DMS53 (cell line): ENCODE measurements around the gene POLR3H.
"Not testable (repeated sequence)": the region's sequence is repeated elsewhere in the genome, so short reads cannot be mapped to it uniquely, and the experiment has no call there.

ENCODE experiments used
- DNase-seq: peaks from one replicate; lab custom pipeline; 2025; lab: John Stamatoyannopoulos, UW

The POLR3H gene

DNA sequence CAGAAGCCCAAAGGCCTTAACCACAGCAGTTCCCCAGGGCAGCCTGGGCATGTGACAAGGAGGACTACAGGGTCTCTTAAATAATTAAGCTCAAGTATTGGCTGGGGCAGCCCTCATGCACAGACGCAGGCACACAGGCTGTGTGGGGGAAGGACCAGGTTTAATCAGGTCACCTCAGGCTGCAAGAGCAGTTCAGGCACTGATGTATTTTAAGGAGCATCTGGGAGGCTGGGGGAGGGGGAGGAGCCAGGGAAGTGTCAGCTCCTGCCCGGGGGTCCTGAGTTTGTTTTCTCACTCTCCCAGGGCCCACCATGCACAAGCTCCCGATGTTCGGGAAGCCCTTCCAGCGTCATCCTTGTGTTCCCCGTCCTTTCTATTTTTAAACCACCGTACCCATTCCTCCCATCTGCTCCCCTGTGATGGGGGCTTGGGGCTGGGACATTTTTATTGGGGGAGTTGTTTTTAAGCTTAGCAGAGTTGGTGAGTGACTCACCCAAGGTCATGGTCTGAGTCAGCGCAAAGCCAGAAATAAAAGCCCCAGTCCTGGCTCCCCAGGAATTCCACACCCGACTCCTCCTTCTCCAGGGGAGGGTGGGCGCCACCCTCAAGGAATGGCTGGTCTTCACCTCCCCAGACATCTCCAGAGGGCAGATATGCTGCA lies 18.9 kb upstream of the POLR3H start:
- no peak for DNase-seq

DNA sequence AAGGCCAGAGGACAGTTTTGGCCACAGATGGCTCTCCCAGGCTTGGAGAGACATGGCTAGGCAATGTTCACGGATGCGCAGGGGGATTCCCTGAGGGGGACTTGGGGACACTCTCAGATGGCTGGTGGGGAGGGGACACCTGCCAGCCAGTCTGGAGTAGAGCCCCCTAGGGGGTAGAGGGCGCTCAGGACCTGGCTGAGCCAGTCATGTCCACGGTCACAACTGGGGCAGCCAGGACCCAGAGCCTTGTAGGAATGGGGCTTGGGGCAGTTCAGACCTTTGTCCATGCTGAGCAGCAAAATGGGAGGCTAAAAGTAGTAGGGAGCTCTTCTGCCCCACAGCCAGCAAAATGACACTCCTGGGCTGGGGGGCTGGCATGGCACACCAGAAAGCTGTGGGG lies 18.2 kb upstream of the POLR3H start:
- DNase-seq = no peak

DNA sequence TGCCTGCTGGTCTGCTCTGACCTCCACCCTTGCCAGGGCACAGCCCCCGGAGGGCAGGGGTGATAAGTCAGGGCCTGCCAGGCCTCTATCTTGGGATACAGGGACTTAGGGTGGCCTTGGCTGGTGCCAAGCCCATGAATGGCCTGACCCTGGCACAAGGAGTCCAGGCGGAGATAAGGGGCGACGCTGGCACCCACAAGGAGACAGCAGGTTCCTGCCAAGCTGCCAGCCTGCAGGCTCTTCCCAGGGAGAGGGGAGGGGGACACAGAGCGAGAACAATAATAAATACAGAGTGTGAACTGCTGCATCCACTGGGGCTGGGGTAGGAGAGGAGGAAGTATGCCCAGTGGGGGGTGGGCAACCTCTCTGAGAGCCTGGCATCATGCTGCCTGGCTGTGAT lies 17.5 kb upstream of the POLR3H start:
- DNase-seq = no peak

DNA sequence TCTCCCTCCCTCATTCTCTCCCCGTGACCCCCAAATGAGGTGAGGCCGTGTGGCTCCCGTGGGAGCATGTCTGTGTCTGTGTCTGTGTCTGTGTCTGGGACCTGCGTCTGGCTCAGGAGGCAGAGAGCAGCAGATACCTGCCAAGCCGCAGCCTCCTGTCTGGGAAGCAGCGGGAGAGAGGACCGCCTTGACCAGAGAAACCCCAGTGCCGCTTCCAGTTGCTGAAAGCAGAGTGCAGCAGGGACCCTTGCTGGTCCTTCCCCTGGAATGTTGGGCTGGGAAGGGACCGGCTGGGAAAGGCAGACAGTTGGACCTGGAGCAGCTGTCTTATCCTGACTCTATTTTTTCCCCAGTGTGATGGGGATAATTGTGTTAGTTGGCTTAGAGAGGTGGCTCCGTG lies 17.1 kb upstream of the POLR3H start:
- no peak for DNase-seq

DNA sequence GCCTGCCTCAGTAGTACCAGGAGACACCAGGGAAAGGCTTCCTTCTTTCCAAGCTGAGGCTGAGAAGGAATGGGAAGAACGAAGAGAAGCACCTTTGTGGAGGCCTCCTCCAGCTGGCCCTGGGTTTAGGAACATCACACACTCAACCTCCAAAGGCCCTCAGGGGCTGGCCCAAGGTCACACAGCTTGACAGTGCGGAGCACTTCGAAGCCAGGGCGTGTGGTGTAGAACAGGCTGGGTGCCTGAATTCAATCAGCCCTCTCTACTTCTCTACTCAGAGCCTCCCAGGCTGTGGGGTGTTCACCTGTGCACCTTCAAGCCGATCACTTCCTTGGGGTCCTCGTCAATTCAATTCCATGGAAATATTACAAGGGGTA lies 15.8 kb upstream of the POLR3H start:
- no peak for DNase-seq

DNA sequence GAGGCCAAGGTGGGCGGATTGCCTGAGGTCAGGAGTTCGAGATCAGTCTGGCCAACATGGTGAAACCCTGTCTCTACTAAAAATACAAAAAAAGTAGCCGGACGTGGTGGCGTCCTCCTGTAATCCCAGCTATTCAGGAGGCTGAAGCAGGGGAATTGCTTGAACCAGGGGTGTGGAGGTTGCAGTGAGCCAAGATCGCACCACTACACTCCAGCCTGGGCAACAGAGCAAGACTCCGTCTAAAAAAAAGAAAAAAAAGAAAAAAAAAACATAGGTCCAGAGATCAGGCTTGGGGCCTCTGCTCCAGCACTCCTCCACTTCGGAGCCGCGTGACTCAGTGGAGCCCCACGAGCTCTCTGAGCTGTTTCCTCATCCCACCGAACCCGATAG lies 14.0 kb upstream of the POLR3H start:
- DNase-seq = not testable (repeated sequence)

DNA sequence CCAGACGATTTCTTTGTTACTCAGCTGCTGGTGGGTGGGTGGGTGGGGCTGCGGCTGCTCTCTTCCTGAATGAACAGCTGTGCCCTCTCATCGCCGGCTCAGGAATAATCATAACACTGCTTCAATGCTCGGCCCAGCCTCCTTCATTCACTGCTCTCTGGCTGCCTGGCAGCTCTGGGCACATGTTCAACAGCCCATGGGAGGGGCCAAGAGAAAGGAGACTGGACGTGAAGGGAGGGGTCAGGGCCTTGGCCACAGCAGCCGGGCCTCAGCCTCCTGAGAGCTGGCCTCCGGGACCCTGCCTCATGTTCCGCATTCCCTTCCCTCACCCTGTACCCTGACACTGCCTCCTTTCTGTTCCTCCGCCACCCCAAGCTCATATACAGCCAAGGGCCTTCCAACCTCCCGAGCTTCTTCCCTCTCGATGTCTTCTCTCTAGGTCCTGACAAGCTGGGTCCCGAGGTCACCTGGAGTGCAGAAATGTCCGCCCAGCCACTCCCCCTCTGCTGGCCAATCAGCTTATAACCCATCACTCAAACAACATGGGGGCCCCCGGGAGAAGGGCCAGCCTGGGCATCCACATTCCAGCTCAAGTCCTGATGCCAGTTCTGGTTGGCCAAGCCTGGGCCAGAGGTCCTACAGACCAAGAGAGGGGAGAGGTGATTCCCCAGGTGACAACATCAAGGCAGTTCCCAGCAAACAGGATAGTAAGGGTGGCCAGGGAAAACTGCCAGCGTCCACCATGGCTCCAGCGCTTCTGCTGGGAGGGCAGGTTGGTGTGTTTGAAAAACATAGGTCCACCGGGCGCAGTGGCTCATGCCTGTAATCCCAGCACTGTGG lies 13.4 kb upstream of the POLR3H start:
- no peak for DNase-seq

DNA sequence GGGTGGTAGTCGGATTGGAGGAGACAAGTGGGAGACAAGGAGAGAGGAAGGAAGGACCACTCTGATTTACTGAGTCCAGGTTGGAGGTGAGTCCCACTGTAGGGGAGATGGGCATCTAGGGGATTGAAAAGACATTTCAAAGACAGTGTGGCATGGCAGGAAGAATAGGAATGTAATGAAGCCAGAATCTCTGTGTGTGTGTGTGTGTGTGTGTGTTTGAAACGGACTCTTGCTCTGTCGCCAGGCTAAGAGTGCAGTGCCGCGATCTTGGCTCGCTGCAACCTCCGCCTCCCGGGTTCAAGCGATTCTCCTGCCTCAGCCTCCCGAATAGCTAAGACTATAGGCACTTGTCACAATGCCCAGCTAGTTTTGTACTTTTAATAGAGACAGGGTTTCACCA lies 12.3 kb upstream of the POLR3H start:
- no peak for DNase-seq

DNA sequence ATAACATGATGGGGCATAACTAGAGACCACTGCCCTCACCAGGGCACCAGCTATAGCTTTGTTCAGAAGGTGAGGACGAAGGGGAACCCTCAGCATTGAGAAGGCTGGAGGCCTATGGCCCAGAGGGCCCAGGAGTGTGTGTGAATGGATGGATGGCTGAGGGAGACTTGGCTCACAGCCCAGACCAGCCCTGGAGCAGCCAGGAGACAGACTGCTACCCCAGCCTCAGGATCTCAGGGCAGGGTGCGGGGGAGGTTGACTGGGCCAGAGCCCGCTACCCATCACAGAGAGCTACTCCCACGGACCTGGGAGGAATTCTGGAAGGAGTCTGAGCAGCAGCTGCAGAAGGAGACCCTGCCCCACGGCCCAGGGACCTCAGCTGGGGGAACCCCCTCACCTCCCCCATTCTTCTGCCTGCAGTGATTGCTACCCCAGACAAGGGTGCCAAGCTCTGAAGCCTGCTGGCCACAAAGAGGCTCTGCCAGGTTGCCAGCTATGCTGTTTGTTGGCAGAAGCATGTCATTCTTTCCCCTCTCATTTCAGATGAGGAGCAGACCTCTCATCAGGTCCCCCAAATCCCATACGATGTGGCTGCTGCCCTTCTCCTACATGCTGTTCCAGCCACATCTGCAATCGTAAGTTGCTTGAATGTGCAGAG lies 11.2 kb upstream of the POLR3H start:
- no peak for DNase-seq

DNA sequence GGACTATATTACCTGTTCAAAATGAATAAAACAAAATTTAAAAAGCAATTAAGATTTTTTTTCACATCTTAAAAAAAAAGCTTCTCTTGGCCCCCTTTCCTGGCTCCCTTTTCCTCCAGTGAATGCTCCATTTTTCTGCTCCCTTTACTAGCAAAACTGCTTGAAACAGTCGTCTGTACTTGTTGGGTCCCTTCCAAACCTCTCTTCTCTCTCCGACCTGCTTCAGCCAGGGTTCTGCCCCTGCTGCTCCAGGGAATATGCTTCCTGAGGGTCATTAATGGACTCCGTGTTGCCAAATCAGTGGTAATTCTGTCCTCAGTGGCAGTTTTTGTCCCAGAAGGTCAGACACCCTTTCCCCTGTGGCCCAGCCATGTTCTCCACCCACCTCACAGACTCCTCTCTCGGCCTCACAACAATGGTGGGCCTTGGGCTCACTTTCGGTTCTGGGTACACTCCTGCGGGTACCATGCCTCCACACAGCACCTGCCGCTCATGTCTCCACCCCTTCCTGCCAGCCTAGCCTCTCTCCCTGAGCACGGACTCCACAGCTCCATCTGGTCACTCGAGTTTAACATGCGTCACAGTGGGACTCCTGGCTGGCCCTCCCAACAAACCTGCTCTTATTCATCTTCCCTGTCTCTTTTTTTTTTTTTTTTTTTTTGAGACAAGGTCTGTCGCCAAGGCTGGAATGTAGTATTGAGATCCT lies 7.8 kb upstream of the POLR3H start:
- DNase-seq = peak; percentile 59

DNA sequence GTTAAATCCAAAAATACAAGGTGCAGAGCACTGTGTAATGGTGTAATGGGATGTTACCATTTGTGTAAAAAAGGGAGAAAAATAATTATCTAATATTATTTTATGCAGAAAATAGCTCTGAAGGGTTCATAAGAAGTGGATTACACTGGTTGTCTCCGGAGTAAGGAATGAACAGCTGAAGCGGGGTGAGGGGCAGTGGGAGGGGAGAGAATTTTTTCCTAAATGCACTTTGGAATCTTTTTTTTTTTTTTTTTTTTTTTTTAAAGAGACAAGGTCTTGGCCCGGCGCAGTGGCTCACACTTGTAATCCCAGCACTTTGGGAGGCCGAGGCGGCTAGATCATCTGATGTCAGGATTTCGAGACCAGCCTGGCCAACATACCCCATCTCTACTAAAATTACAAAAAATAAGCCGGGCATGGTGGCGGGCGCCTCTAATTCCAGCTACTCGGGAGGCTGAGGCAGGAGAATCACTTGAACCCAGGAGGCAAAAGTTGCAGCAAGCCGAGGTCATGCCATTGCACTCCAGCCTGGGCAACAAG lies 6.8 kb upstream of the POLR3H start:
- no peak for DNase-seq

DNA sequence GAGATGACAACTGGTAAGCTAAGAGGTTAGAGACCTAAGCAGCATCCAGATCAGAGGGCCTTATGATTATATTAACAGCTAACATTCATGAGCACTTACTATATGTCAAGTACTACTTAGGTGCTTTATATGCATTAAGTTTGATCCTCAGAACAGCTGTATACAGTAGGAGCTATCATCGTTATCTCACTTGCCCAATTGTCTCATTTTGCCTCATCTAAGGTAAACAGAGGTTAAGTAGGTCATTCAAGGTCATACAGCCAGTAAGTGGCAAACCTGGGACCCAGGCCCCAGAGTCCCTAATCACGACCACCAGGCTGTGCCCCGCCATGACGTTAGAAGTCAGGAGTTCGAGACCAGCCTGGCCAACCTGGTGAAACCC lies 4.6 kb upstream of the POLR3H start:
- DNase-seq = no peak

DNA sequence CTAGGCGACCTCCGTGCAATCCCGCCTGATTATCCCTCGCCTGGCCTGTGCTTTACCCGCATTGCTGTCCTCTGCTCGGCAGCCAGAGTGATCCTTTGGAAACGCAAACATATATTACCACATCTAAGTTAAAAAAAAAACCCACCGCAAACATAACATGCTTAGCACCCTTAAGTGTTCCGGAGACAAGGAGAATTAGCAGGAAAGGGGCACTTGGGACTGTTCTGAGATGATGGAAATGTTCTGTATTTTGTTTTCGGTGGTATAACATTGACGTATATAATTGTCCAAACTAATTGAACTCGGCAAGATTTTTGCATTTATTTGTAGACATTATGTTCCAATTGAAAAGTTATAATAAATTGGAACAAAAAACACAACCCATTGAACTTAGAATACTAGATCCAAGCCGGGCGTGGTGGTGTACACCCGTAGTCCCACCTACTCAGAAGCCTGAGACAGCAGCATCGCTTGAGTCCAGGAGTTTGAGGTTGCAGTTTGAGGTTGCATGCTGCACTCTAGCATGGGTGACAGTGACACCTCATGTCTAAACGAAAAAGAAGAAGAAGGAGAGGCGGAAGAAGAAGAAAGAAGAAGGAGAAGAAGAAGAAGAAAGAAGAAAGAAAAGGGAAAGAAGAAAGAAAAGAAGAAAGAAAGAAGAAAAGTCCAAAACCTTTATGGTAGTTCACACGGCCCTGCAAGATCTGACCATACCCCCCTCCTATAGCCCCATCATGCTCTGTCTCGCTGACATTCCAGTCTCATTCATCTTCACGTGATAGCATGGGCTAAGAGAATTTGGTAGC lies 604 bp upstream of the POLR3H start:
- DNase-seq = peak; percentile 41

DNA sequence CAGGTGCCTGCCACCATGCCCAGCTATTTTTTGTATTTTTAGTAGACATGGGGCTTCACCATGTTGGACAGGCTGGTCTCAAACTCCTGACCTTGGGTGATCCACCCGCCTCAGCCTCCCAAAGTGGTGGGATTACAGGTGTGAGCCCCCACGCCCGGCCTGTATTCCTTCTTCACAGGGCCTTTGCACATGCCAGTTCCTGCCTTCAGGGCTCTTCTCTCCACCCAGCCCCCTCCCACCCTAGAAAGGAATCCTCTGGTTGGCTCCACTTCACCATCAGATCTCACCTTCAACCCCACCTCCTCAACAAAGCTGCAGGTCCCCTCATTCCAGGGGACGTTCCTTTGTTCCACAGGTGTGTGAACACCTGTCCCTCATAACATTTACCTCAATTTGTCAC lies 2.0 kb downstream of the POLR3H start:
- DNase-seq = no peak

DNA sequence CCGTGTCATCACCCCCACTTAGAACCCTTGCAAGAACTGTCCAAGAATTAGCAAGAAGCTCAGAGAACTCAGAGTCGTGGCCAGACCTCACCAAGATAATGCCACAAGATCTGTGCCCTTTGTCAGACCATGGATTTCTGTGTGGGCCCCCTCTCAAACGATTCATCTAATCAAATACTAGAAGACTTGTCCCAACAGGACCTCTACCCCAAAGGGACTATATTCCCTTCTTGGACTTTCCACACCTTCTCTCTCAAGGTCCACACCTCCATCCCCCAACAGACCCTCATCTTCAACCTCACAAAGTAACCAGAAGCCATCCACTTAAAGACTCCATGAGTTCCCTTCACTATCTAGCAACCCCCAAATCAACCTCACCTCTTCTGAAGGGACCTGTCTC lies 2.8 kb downstream of the POLR3H start:
- no peak for DNase-seq

DNA sequence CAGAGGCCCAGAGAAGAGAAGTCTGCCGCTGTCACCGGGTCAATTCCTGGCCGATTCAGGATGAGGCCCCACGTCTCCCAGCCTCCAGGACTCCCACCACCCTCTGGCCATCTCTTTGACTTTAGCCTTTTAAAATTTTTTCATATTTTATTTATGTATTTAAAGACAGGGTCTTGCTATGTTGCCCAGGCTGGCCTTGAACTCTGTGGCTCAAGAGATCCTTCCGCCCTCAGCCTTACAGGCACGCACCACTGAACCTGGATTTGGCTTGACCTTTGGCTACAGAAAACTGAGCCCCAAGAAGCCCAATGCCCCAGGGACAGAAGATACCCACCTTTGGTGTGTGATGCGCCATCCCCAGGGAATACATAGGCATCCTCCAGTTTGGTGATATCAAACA lies 3.9 kb downstream of the POLR3H start:
- DNase-seq = no peak

DNA sequence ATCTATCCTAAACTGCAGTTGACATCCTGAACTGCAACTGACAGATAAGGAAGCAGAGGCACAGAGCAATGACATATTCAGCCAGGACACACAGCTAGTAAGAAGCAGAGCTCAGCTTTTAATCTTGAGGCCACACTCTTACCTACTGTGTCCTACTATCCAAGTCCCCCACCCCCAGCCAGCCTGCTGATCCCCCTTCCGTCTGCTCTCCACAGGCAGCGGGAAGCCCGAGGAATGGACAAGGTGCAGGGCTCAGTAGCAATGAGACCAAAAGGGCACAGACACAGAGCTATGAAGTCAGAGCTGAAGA lies 4.3 kb downstream of the POLR3H start:
- DNase-seq = no peak

DNA sequence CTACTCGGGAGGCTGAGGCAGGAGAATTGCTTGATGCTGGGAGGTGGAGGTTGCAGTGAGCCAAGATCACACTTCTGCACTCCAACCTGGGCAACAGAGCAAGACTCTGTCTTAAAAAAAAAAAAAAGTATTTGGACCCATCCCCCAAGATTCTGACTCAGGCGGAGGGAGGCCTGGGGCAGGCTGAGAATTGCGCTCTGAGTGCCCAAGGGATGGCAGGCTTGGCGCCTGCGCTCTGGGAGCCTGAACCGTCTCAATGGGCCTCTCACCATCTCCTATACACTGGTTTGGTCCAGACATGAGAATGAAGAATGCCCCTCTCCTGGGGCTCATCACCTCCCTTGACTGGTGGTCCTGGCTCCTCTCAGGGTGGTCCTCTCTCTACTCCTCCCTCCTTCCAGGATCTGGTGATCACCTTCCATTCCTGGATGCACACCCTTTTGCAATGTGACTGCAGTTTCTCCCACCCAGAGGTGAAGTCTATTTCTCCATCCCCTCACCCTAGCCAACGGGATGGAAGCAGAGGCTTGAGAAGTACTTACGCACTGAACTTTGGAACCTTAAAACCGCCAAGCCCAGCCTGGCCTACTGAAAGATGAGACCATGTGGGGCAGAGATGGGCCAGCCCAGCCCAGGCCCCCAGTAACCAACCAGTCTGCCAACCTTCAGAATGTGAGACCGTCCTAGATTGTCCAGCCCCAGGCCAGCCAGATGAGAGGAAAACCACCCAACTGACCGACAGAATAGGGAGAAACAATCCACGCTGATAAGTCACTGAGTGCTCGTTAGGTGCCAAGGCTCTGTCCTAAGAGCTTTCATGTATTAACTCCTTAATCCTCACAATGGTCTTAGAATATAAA lies 4.9 kb downstream of the POLR3H start:
- DNase-seq = no peak

DNA sequence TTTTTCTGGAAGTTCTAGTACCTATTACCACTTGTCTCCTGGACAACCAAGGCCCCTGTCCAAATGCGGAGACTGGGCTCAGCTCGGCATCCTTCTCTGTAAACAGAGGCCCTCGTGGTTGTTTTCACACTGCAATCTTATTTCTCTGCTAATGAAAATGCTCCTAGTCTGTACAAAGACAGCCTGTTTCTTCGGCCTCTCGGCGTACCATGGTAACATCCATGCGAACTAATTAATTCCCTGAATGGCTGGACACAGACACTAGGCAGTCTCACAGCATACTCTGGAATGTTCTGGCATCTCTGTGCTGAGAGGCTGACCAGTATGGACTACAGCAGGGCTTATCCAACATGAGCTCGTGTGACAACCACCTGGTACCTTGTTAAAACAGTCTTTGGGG lies 5.7 kb downstream of the POLR3H start:
- DNase-seq = no peak

DNA sequence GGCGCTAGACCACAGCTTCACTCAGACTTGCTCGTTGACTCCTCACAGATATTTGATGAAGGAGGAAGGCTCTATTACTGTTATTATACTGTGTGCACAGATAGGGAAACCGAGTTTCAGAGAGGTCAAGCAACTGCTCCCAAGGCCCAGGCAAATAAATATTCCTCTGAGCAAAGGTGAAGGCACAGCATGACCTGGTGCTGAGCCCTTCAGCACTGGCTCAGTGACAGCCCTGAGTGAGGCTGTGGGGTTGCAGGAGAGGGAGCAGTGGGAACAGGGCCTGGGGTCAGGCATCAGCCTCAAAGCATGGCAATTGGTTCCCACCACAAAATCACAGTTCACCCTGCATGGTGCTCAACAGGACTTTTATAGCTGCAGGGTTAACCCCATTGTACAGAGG lies 7.1 kb downstream of the POLR3H start:
- DNase-seq = no peak

DNA sequence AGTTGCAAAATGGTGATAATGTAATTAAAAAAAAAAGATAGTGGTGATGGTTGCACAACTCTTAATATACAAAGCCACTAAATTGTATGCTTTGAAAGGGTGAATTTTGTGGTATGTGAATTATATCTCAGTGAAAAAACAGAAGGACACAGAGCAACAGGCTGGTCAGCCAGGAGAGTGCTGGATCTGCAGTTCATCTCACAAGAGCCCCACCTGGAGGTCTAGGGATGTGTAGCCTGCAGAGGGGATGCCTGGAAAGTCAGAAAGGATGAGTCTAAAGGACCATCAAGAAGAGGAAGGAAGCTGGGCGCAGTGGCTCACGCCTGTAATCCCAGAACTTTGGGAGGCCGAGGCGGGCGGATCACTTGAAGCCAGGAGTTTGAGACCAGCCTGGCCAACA lies 9.0 kb downstream of the POLR3H start:
- peak; percentile 43 for DNase-seq
